AG09319 (cell line): Measurements from ENCODE around the gene BDNF.

Experiments
- DNase-seq: peaks from one replicate; pipeline ENCODE4 v3.0.0-alpha.2; 2010; ENCODE audit warnings: low read depth; ENCODE audit errors: extremely low read depth
- TF ChIP-seq, protein P1 (sequence below): IDR thresholded peaks from 2 replicates; pipeline ENCODE4 v1.5.1; 2011; ENCODE audit warnings: low read depth, mild to moderate bottlenecking, inconsistent platforms, low read length, moderate library complexity

The BDNF gene

DNA sequence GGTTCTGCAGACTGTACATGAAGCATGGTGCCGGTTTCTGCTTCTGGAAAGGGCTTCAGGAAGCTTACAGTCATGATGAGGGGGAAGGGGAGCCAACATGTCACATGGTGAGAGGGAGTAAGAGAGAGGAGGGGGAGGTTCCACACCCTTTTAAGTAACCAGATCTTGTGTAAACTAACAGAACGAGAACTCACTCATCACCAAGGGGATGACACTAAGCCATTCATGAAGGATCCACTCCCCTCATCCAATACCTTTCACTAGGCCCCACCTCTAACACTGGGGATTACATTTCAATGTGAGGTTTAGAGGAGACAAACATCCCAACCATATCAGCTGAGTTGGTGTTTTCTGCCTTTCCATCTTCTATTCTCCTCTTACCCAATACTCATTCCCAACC is 83.5 kb downstream of the BDNF start:
- DNase-seq = no peak
- TF ChIP-seq, protein P1, sequence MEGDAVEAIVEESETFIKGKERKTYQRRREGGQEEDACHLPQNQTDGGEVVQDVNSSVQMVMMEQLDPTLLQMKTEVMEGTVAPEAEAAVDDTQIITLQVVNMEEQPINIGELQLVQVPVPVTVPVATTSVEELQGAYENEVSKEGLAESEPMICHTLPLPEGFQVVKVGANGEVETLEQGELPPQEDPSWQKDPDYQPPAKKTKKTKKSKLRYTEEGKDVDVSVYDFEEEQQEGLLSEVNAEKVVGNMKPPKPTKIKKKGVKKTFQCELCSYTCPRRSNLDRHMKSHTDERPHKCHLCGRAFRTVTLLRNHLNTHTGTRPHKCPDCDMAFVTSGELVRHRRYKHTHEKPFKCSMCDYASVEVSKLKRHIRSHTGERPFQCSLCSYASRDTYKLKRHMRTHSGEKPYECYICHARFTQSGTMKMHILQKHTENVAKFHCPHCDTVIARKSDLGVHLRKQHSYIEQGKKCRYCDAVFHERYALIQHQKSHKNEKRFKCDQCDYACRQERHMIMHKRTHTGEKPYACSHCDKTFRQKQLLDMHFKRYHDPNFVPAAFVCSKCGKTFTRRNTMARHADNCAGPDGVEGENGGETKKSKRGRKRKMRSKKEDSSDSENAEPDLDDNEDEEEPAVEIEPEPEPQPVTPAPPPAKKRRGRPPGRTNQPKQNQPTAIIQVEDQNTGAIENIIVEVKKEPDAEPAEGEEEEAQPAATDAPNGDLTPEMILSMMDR = no peak

- TF ChIP-seq, protein P1 = no peak
- DNase-seq = no peak
These were observed 84.4 kb downstream of the BDNF start for GRCh38 chr11:27615833-27616232.

DNA sequence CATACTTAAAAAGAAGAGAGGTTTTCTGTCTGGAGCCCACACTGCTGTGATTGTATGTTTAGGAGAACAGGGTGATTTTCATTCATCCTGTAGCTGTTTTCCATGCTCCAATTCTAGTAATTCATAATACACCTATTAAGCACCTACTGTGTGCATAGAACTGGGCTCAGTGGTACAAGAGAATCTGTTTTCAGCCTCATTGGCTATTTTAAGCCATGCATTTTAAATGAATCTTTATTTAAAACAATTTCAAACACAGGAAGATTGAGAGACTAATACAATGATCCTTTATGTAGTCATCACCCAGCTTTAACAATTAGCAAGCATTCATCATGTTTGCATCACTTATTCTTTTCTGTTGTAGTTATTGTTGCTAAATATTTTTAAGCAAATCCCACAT is 86.2 kb downstream of the BDNF start:
- DNase-seq = no peak
- TF ChIP-seq, protein P1 = no peak

- DNase-seq = no peak
- TF ChIP-seq, protein P1 = no peak
These were observed 87.0 kb downstream of the BDNF start for GRCh38 chr11:27612932-27613880.

DNA sequence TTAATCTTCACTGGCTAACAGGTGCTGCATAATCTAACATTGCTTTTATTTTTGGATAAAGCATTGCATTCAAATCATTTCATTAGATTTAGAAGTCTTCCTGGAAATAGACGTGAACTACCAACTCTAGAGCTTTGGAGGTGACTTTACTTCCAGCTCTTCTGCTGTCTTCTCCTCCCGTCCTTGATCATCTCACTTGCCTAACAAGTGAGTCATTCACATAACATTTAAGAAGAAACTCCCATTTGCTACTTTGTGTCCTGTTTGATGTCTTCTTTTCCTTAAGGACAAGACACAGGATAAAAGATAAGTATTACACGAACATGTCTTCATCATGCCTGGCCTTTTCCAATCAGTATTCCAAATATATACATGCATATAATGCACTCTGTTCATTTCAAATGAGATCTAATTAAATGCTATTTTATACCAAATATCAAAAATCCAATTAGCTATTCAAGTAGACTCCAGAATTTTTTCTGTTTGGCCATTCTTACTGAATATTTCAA is 88.3 kb downstream of the BDNF start:
- no peak for DNase-seq
- TF ChIP-seq, protein P1 = no peak

DNA sequence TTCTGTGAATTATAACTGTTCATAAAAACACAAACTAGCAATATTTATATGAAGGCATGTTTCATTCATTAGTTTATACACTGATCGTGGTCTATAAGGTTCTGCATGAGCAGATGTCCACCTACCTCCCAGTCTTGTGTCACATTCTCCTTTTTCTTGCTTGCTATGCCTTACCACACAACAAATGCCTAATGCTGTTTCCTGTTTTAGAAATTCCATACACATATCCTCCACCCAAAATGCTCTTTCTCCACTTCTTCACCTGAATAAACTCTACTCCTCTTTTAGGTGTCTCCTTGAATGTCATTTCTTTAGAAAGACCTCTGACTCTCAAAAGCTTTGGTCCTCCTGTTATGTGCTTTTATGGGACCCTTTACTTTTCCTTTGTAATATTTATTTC is 88.9 kb downstream of the BDNF start:
- TF ChIP-seq, protein P1 = no peak
- no peak for DNase-seq

DNA sequence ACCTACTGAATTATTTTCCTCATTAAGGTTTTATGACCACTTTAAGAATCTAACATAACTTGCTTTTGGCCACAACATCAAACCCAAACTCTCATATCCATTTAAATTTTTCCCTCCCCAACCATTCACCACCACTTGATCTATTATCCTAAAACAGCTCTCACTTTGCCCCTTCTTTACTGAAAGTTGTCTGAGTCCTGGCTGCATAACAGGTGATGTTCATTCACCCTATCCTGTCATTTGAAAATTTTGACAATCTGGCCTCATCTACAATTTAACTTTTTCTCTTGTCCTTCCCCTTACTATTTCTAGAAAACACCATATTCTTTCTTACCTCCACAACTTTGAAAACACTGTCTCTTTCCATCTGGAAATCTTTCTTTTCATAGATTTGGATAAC is 89.3 kb downstream of the BDNF start:
- no peak for DNase-seq

More for the DNA sequence above, 89.3 kb downstream of the BDNF start:
- TF ChIP-seq, protein P1 = no peak
